ENCODE results near the gene GAPVD1.
"Not testable (repeated sequence)": the region's sequence is repeated elsewhere in the genome, so short reads cannot be mapped to it uniquely, and the experiment has no call there.

Gene GAPVD1

GRCh38 chr9:125295657-125296056, 34.0 kb downstream of the GAPVD1 start:
- no peaks in the 10 kb centered on the region for H3K9me3 ChIP-seq (ENCODE audit: insufficient read depth, low read length)
- H3K9ac ChIP-seq (ENCODE audit: insufficient read length, low read depth): no peak overlapping the region
- peaks cover 11% of the 10 kb centered on the region for H3K36me3 ChIP-seq (ENCODE audit: insufficient read depth, insufficient read length, low read length)
- H3K4me1 ChIP-seq (ENCODE audit: insufficient read depth, insufficient read length): no peaks in the 10 kb centered on the region
- H3K4me3 ChIP-seq (ENCODE audit: insufficient read length, low read depth): no peak overlapping the region
- no peaks in the 10 kb centered on the region for H3K27me3 ChIP-seq (ENCODE audit: insufficient read depth, insufficient read length)
- no peak for TF ChIP-seq SUZ12 (IDR thresholded peaks at IDR 0.05; ENCODE audit: extremely low read depth, insufficient read depth, insufficient read length)
- no peak for TF ChIP-seq ZNF274 (IDR thresholded peaks at IDR 0.05; ENCODE audit: low read depth, low read length)
- TF ChIP-seq YY1 (IDR thresholded peaks at IDR 0.05; ENCODE audit: insufficient read depth, insufficient read length): no peak
- no peak for DNase-seq (ENCODE audit: low read depth, low spot score)

GRCh38 chr9:125296843-125297372, 35.3 kb downstream of the GAPVD1 start:
- Histone ChIP-seq H3K9ac (ENCODE audit: insufficient read length, low read depth) (no peak overlapping the region), H3K27me3 (ENCODE audit: insufficient read depth, insufficient read length) (no peaks in the 10 kb centered on the region), H3K4me3 (ENCODE audit: insufficient read length, low read depth) (no peak overlapping the region), H3K4me1 (ENCODE audit: insufficient read depth, insufficient read length) (no peaks in the 10 kb centered on the region), H3K36me3 (ENCODE audit: insufficient read depth, insufficient read length, low read length) (peaks cover 22% of the 10 kb centered on the region), H3K9me3 (ENCODE audit: insufficient read depth, low read length) (no peaks in the 10 kb centered on the region)
- no peak for DNase-seq (ENCODE audit: low read depth, low spot score)
- no peak for TF ChIP-seq ZNF274 (IDR thresholded peaks at IDR 0.05; ENCODE audit: low read depth, low read length)
- no peak for TF ChIP-seq SUZ12 (IDR thresholded peaks at IDR 0.05; ENCODE audit: extremely low read depth, insufficient read depth, insufficient read length)
- TF ChIP-seq YY1 (IDR thresholded peaks at IDR 0.05; ENCODE audit: insufficient read depth, insufficient read length): no peak

GRCh38 chr9:125297917-125298316, 36.3 kb downstream of the GAPVD1 start:
- no peaks in the 10 kb centered on the region for H3K4me1 ChIP-seq (ENCODE audit: insufficient read depth, insufficient read length)
- no peaks in the 10 kb centered on the region for H3K27me3 ChIP-seq (ENCODE audit: insufficient read depth, insufficient read length)
- H3K9ac ChIP-seq (ENCODE audit: insufficient read length, low read depth): no peak overlapping the region
- peaks cover 31% of the 10 kb centered on the region for H3K36me3 ChIP-seq (ENCODE audit: insufficient read depth, insufficient read length, low read length)
- TF ChIP-seq ZNF274 (IDR thresholded peaks at IDR 0.05; ENCODE audit: low read depth, low read length) (no peak), SUZ12 (IDR thresholded peaks at IDR 0.05; ENCODE audit: extremely low read depth, insufficient read depth, insufficient read length) (no peak), YY1 (IDR thresholded peaks at IDR 0.05; ENCODE audit: insufficient read depth, insufficient read length) (no peak)
- no peak overlapping the region for H3K4me3 ChIP-seq (ENCODE audit: insufficient read length, low read depth)
- no peaks in the 10 kb centered on the region for H3K9me3 ChIP-seq (ENCODE audit: insufficient read depth, low read length)
- DNase-seq (ENCODE audit: low read depth, low spot score): no peak

GRCh38 chr9:125302241-125302640, 40.6 kb downstream of the GAPVD1 start:
- no peak for TF ChIP-seq SUZ12 (IDR thresholded peaks at IDR 0.05; ENCODE audit: extremely low read depth, insufficient read depth, insufficient read length)
- no peak for TF ChIP-seq YY1 (IDR thresholded peaks at IDR 0.05; ENCODE audit: insufficient read depth, insufficient read length)
- no peak for TF ChIP-seq ZNF274 (IDR thresholded peaks at IDR 0.05; ENCODE audit: low read depth, low read length)
- no peaks in the 10 kb centered on the region for H3K4me1 ChIP-seq (ENCODE audit: insufficient read depth, insufficient read length)
- no peak overlapping the region for H3K9ac ChIP-seq (ENCODE audit: insufficient read length, low read depth)
- peaks cover 56% of the 10 kb centered on the region for H3K36me3 ChIP-seq (ENCODE audit: insufficient read depth, insufficient read length, low read length)
- no peaks in the 10 kb centered on the region for H3K9me3 ChIP-seq (ENCODE audit: insufficient read depth, low read length)
- no peak for DNase-seq (ENCODE audit: low read depth, low spot score)
- H3K27me3 ChIP-seq (ENCODE audit: insufficient read depth, insufficient read length): no peaks in the 10 kb centered on the region
- no peak overlapping the region for H3K4me3 ChIP-seq (ENCODE audit: insufficient read length, low read depth)

GRCh38 chr9:125304273-125304672, 42.6 kb downstream of the GAPVD1 start:
- H3K4me3 ChIP-seq (ENCODE audit: insufficient read length, low read depth): no peak overlapping the region
- H3K9ac ChIP-seq (ENCODE audit: insufficient read length, low read depth): no peak overlapping the region
- H3K9me3 ChIP-seq (ENCODE audit: insufficient read depth, low read length): no peaks in the 10 kb centered on the region
- H3K4me1 ChIP-seq (ENCODE audit: insufficient read depth, insufficient read length): no peaks in the 10 kb centered on the region
- DNase-seq (ENCODE audit: low read depth, low spot score): no peak
- H3K36me3 ChIP-seq (ENCODE audit: insufficient read depth, insufficient read length, low read length): peaks cover 66% of the 10 kb centered on the region
- no peaks in the 10 kb centered on the region for H3K27me3 ChIP-seq (ENCODE audit: insufficient read depth, insufficient read length)
- no peak for TF ChIP-seq ZNF274 (IDR thresholded peaks at IDR 0.05; ENCODE audit: low read depth, low read length)

GRCh38 chr9:125312411-125312810, 50.8 kb downstream of the GAPVD1 start:
- Histone ChIP-seq H3K27me3 (ENCODE audit: insufficient read depth, insufficient read length) (no peaks in the 10 kb centered on the region), H3K4me1 (ENCODE audit: insufficient read depth, insufficient read length) (peaks cover 2% of the 10 kb centered on the region), H3K4me3 (ENCODE audit: insufficient read length, low read depth) (no peak overlapping the region), H3K36me3 (ENCODE audit: insufficient read depth, insufficient read length, low read length) (peaks cover 55% of the 10 kb centered on the region), H3K9me3 (ENCODE audit: insufficient read depth, low read length) (no peaks in the 10 kb centered on the region), H3K9ac (ENCODE audit: insufficient read length, low read depth) (no peak overlapping the region)
- DNase-seq (ENCODE audit: low read depth, low spot score): no peak
- no peak for TF ChIP-seq YY1 (IDR thresholded peaks at IDR 0.05; ENCODE audit: insufficient read depth, insufficient read length)

GRCh38 chr9:125316359-125316758, 54.7 kb downstream of the GAPVD1 start:
- H3K9ac ChIP-seq (ENCODE audit: insufficient read length, low read depth); H3K4me1 ChIP-seq (ENCODE audit: insufficient read depth, insufficient read length); H3K9me3 ChIP-seq (ENCODE audit: insufficient read depth, low read length); DNase-seq (ENCODE audit: low read depth, low spot score); H3K27me3 ChIP-seq (ENCODE audit: insufficient read depth, insufficient read length); H3K4me3 ChIP-seq (ENCODE audit: insufficient read length, low read depth): not testable (repeated sequence)
- H3K36me3 ChIP-seq (ENCODE audit: insufficient read depth, insufficient read length, low read length): peaks cover 41% of the 10 kb centered on the region

GRCh38 chr9:125317704-125318103, 56.1 kb downstream of the GAPVD1 start:
- peaks cover 2% of the 10 kb centered on the region for H3K4me1 ChIP-seq (ENCODE audit: insufficient read depth, insufficient read length)
- H3K27me3 ChIP-seq (ENCODE audit: insufficient read depth, insufficient read length): no peaks in the 10 kb centered on the region
- no peaks in the 10 kb centered on the region for H3K9me3 ChIP-seq (ENCODE audit: insufficient read depth, low read length)
- no peak for DNase-seq (ENCODE audit: low read depth, low spot score)
- H3K9ac ChIP-seq (ENCODE audit: insufficient read length, low read depth): no peak overlapping the region
- peaks cover 37% of the 10 kb centered on the region for H3K36me3 ChIP-seq (ENCODE audit: insufficient read depth, insufficient read length, low read length)
- no peak overlapping the region for H3K4me3 ChIP-seq (ENCODE audit: insufficient read length, low read depth)
- TF ChIP-seq SUZ12 (IDR thresholded peaks at IDR 0.05; ENCODE audit: extremely low read depth, insufficient read depth, insufficient read length): no peak
- no peak for TF ChIP-seq ZNF274 (IDR thresholded peaks at IDR 0.05; ENCODE audit: low read depth, low read length)
- TF ChIP-seq YY1 (IDR thresholded peaks at IDR 0.05; ENCODE audit: insufficient read depth, insufficient read length): no peak

Data from NT2/D1 (cell line).